Suprapubic skin (tissue), 3 donors: ENCODE measurements around the gene SCFD2.

Experiments used
- EP300 ChIP-seq: sonication (generic); formaldehyde crosslinking; IDR thresholded peaks from one replicate; pipeline ENCODE4 v1.6.1; 2017; ENCODE audit warnings: antibody characterized with exemption
- TF ChIP-seq, protein P1 (sequence below), 2 donors: fragments of 200-600 bp in 1 of 2; fragments of 450-650 bp in 1 of 2; sonication (generic) in 1 of 2; IDR thresholded peaks; one replicate each; pipeline ENCODE4 v1.5.1; 2016 to 2019; ENCODE audit warnings: antibody characterized with exemption in 2 of 2, mild to moderate bottlenecking in 1 of 2, moderate library complexity in 1 of 2

DNA sequence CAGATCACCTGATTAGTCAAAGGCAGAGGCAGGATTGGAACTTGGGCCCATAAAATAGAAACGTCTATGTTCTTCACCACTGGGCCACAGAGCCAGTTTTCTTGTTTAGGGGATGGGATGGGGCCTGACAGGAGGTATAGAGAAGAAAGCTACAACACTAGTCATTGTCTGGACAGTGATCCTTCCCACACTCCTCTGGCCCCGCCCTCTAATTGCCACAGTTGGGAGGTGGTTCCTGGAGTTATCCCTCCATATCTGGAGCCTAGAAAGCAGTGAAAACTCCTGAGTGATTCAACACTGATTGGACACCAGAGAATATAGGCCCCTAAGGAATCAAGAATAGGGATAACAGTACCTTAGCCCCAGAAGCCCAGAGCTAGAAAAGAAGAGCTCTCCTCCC is 480.9 kb downstream of the SCFD2 start:
- TF ChIP-seq, protein P1, sequence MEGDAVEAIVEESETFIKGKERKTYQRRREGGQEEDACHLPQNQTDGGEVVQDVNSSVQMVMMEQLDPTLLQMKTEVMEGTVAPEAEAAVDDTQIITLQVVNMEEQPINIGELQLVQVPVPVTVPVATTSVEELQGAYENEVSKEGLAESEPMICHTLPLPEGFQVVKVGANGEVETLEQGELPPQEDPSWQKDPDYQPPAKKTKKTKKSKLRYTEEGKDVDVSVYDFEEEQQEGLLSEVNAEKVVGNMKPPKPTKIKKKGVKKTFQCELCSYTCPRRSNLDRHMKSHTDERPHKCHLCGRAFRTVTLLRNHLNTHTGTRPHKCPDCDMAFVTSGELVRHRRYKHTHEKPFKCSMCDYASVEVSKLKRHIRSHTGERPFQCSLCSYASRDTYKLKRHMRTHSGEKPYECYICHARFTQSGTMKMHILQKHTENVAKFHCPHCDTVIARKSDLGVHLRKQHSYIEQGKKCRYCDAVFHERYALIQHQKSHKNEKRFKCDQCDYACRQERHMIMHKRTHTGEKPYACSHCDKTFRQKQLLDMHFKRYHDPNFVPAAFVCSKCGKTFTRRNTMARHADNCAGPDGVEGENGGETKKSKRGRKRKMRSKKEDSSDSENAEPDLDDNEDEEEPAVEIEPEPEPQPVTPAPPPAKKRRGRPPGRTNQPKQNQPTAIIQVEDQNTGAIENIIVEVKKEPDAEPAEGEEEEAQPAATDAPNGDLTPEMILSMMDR (IDR thresholded peaks at IDR 0.05), result no peak
- TF ChIP-seq EP300, result no peak
